Fibroblast of pulmonary artery (primary cell): ENCODE results near the gene PDE11A.
"Not testable (repeated sequence)": the region's sequence is repeated elsewhere in the genome, so short reads cannot be mapped to it uniquely, and the experiment has no call there.

ENCODE experiments used
- DNase-seq: peaks from one replicate; pipeline ENCODE4 v3.0.0-alpha.2; 2010; ENCODE audit warnings: low read depth
- H3K4me3 ChIP-seq: replicated peaks from 2 replicates; pipeline ENCODE4 v1.5.1; 2011; ENCODE audit warnings: low read depth, mild to moderate bottlenecking, control low read depth, low read length, moderate library complexity
- TF ChIP-seq, protein P1 (sequence below): IDR thresholded peaks from 2 replicates; pipeline ENCODE4 v1.5.1; 2011; ENCODE audit warnings: mild to moderate bottlenecking, control low read depth, low read length, inconsistent platforms; ENCODE audit errors: missing control alignments

The PDE11A gene

DNA sequence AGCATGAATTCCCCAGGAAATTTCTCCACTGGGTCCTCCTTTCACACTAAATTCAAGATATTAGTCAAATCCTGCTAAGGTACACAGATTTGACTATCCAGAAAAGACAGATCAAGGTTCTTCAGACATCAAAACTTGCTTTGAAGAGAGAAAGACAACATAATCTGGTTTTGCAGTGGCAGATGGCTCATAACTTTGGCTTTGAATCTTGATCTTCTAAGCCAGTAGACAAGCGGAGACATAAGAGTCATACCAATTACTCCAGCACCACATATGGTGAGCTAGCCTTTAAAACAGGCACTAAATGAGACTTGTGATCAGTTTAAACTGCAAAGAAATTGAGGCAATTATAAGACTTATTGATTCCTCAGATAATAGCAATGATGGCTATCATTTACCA is 29.3 kb downstream of the PDE11A start:
- TF ChIP-seq, protein P1, sequence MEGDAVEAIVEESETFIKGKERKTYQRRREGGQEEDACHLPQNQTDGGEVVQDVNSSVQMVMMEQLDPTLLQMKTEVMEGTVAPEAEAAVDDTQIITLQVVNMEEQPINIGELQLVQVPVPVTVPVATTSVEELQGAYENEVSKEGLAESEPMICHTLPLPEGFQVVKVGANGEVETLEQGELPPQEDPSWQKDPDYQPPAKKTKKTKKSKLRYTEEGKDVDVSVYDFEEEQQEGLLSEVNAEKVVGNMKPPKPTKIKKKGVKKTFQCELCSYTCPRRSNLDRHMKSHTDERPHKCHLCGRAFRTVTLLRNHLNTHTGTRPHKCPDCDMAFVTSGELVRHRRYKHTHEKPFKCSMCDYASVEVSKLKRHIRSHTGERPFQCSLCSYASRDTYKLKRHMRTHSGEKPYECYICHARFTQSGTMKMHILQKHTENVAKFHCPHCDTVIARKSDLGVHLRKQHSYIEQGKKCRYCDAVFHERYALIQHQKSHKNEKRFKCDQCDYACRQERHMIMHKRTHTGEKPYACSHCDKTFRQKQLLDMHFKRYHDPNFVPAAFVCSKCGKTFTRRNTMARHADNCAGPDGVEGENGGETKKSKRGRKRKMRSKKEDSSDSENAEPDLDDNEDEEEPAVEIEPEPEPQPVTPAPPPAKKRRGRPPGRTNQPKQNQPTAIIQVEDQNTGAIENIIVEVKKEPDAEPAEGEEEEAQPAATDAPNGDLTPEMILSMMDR, result no peak
- no peak overlapping the region for H3K4me3 ChIP-seq
- no peak for DNase-seq

DNA sequence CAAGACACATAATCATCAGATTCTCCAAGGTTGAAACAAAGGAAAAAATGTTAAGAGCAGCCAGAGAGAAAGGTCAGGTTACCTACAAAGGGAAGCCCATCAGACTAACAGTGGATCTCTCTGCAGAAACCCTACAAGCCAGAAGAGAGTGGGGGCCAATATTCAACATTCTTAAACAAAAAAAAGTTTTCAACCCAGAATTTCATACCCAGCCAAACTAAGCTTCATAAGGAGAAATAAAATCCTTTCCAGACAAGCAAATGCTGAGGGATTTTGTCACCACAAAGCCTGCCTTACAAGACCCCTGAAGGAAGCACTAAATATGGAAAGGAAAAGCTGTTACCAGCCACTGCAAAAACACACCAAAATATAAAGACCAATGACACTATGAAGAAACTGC is 39.0 kb downstream of the PDE11A start:
- DNase-seq, H3K4me3 ChIP-seq: not testable (repeated sequence)

DNA sequence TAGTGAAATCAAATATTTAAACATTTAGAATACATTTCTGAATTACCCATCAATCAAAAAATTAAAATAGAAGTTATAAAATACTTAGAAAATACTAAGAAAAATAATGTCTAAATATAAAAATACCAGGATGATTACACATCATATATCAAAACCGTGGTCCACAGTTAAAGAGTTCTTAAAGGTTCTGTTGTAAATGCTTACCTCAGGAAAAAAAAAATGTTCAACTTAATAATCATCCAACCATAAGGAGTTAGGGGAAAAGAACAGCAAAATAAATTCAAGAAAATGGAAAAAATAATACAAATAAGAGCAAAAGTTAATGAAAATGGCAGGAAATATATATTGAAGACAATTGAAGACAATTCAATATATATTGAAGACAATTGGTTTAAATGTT is 43.2 kb downstream of the PDE11A start:
- TF ChIP-seq, protein P1, result no peak
- no peak overlapping the region for H3K4me3 ChIP-seq
- DNase-seq, result no peak

DNA sequence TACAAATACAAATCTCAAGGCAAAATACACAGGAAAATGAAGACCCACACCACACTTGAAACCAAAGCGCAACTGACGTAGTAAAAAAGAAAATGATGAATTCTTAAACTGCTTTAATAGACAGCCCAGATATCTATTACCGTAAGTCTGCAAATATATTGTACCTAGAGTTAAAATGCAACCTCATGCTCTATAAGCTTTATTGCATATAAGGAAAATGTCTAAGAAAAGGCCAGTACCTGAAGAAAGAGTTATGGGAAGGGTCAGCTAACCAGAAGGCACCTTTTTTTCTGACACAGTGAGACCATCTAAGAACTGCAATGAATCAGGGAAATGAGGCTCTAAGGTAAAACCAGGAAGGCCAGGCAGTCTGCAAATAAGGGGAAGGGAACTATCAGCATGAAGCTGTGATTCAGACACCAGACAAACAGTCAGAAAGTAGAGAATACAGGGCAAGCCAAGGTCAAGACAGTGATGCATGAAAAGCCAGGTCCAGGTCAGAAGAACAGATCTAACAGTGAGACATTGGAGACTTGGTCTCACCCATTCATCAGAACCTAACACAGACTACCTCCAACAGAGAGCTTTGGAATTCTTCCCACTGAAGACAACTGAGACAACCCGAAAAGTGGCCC is 46.9 kb downstream of the PDE11A start:
- no peak overlapping the region for H3K4me3 ChIP-seq
- no peak for DNase-seq
- TF ChIP-seq, protein P1, result no peak

DNA sequence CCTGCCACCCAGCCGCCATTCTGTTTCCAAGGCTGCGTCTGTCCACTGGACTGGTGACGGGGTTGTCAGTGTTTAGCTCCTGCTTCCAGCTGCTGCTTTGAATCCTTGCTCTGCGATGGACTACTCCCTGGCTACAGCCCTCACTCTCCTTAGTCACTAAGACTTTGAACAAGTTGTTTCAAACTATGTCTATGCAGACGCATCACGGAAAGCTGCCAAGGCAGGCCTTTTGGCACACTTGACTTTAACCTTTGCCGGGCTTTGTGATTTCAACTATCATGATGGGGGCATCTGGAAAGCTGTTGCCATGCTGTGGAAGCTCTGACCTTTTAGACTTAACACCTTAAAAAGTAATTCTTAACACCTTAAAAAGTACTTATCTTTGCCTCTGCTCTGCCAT is 54.4 kb downstream of the PDE11A start:
- no peak for DNase-seq
- H3K4me3 ChIP-seq, result no peak overlapping the region
- TF ChIP-seq, protein P1, result no peak

DNA sequence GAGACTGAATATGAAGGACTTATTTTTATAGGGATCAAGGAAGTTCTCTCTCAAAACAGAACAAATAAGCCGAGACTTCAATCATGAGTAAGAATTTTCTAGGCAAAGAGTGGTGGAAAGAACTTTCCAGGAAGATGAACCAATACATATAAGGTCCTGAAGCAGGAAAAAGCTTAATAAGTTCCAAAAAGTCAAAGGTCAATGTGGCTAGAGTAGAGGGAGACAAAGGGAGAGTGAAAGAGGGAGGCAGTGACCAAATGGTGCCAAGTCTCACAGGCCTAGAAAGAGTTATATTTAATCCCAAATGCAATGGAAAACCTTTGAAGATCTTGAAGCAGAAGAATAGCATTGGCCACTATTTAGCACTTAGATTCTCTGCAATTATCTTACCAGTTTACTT is 56.0 kb downstream of the PDE11A start:
- TF ChIP-seq, protein P1, result no peak

DNA sequence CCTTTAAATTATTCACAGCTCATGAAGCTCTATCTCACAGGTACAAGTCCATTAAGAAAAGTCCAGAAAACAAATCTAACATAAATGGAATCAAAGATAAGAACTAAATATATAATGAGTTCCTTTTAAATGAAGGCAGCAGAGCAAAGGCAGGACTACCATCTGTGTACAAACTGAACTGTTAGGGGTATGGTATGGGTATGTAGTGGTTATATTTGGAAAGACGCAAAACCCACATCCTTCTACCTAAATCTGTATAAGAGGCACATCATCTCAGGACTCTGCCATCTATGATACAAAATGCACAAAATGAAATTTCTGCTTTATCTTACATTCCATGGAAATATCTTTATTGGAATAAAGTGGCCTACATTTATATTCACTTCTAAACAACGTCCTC is 59.9 kb downstream of the PDE11A start:
- no peak overlapping the region for H3K4me3 ChIP-seq
- no peak for DNase-seq
- TF ChIP-seq, protein P1, result no peak

More for the DNA sequence above, 56.0 kb downstream of the PDE11A start:
- no peak overlapping the region for H3K4me3 ChIP-seq
- DNase-seq, result no peak
